ENCODE measurements around the gene TCAF1. TPM values are rescaled to one million over a fixed set of nuclear protein-coding genes. Genes with fewer than 3 reads are reported as not detected.

TCAF1 gene
- total and polyA plus RNA-seq, 2 of the 4 experiments (the other 2 are of a cell fraction), result 39.3 to 91.8 TPM

GRCh38 chr7:143945423-143945822, 43.4 kb upstream of the TCAF1 start:
- CTCF ChIA-PET, result no interaction called here
- dilution Hi-C loops (cut with HindIII; ENCODE audit: low sequenced_read_pairs, unreplicated experiment), result no loop called here
- no CpG with 5 or more reads among the region's 4 CpGs for WGBS, 2 experiments (ENCODE audit: extremely low coverage in 2 of 2, insufficient read length in 1 of 2)

More at GRCh38 chr7:143945423-143945822, 43.4 kb upstream of the TCAF1 start:
- H4K5ac ChIP-seq (ENCODE audit: low read depth, low read length), result no peak overlapping the region
- no peak overlapping the region for H2BK120ac ChIP-seq (ENCODE audit: low read depth, low read length)
- H3K18ac ChIP-seq (ENCODE audit: low read depth, low read length), result no peak overlapping the region
- intact Hi-C loops (cut with micrococcal nuclease), result no loop called here
- no TSS peak for BruUV-seq (replicated peaks)
- no peaks in the 10 kb centered on the region for H4K20me1 ChIP-seq (ENCODE audit: insufficient read depth, low read length)
- H3K9me3 ChIP-seq (ENCODE audit: control insufficient read depth, insufficient read depth, low read length), result no peaks in the 10 kb centered on the region
- no peak overlapping the region for H2BK5ac ChIP-seq (ENCODE audit: low read depth, low read length, poor library complexity, severe bottlenecking)
- no peak overlapping the region for H2BK15ac ChIP-seq (ENCODE audit: low read depth, low read length)
- no peaks in the 10 kb centered on the region for H3K27me3 ChIP-seq (ENCODE audit: control insufficient read depth, insufficient read depth, low read length)
- no peak overlapping the region for H3K56ac ChIP-seq (ENCODE audit: extremely low read depth, insufficient read depth, low read length)
- H3K4me3 ChIP-seq (ENCODE audit: insufficient read depth, low read depth, low read length), result no peak overlapping the region
- no peak overlapping the region for H2AK5ac ChIP-seq (ENCODE audit: low read depth, low read length)
- H2BK20ac ChIP-seq (ENCODE audit: low read depth, low read length), result no peak overlapping the region
- H3K4ac ChIP-seq (ENCODE audit: low read depth, low read length), result no peak overlapping the region
- H4K91ac ChIP-seq (ENCODE audit: insufficient read depth, low read depth, low read length), result no peak overlapping the region
- no peaks in the 10 kb centered on the region for H3K9me1 ChIP-seq (ENCODE audit: insufficient read depth, low read length)
- H4K8ac ChIP-seq (ENCODE audit: low read depth in 2 of 2, low read length in 2 of 2), result no peak overlapping the region
- H3K9ac ChIP-seq (ENCODE audit: low read depth, low read length), result no peak overlapping the region
- POLR2A ChIA-PET (ENCODE audit: unreplicated experiment), result no interaction called here
- TF ChIP-seq CHD1 (IDR thresholded peaks at IDR 0.05; ENCODE audit: low read depth, low read length) (no peak), BHLHE40 (IDR thresholded peaks at IDR 0.05; ENCODE audit: low read depth, low read length) (no peak), ELK1 (IDR thresholded peaks at IDR 0.05; ENCODE audit: borderline replicate concordance, low read depth, low read length) (no peak), RFX5 (IDR thresholded peaks at IDR 0.05; ENCODE audit: low read depth, low read length) (no peak), NFE2L2 (IDR thresholded peaks at IDR 0.05; ENCODE audit: low read depth, low read length) (no peak), MAZ (IDR thresholded peaks at IDR 0.05; ENCODE audit: borderline replicate concordance, low read depth, low read length) (no peak), MAFK (IDR thresholded peaks at IDR 0.05; ENCODE audit: low read depth, low read length) (no peak), RCOR1 (IDR thresholded peaks at IDR 0.05; ENCODE audit: insufficient replicate concordance, low read length) (no peak), SMC3 (IDR thresholded peaks at IDR 0.05; ENCODE audit: low read depth, low read length) (no peak), MXI1 (IDR thresholded peaks at IDR 0.05; ENCODE audit: borderline replicate concordance, low read depth, low read length) (no peak), POLR2A (IDR thresholded peaks at IDR 0.05; ENCODE audit: low read depth, low read length) (no peak)
- in situ Hi-C loops (cut with MboI; ENCODE audit: low sequenced_read_pairs), result no loop called here
- no peak overlapping the region for H2AK9ac ChIP-seq (replicated peaks; ENCODE audit: low read depth, low read length, poor library complexity)
- H3K36me3 ChIP-seq (ENCODE audit: control insufficient read depth, insufficient read depth, low read length), result no peaks in the 10 kb centered on the region
- no peak overlapping the region for H2AFZ ChIP-seq (replicated peaks; ENCODE audit: low read length, poor library complexity)
- H3K4me1 ChIP-seq (ENCODE audit: control insufficient read depth, insufficient read depth, low read length), result no peaks in the 10 kb centered on the region; the same call in 1 of the 2 replicates
- DNase-seq (no peak), ATAC-seq (ENCODE audit: low read depth) (no peak)
- H3K79me1 ChIP-seq (ENCODE audit: low read depth in 1 of 2, low read length in 2 of 2), result no peaks in the 10 kb centered on the region
- no peak overlapping the region for H3K14ac ChIP-seq (replicated peaks; ENCODE audit: low read depth, low read length)
- no peak overlapping the region for H3K23ac ChIP-seq (ENCODE audit: low read depth, low read length)
- no peak overlapping the region for H3K27ac ChIP-seq (ENCODE audit: insufficient read depth, low read length)
- H3K4me2 ChIP-seq (ENCODE audit: low read depth, low read length), result no peak overlapping the region
